ENCODE results near the gene TMEM17.
A peak's percentile ranks its signal among the peaks of the same experiment; 100 is the strongest.

The TMEM17 gene

GRCh38 chr2:62479917-62480316 lies 26.1 kb downstream of the TMEM17 start:
- TF ChIP-seq CTCF (IDR thresholded peaks at IDR 0.05; ENCODE audit: low read depth, low read length) = no peak
- DNase-seq (ENCODE audit: extremely low read depth, low read depth) = no peak

GRCh38 chr2:62478093-62478580 lies 27.9 kb downstream of the TMEM17 start:
- no peak for TF ChIP-seq CTCF (IDR thresholded peaks at IDR 0.05; ENCODE audit: low read depth, low read length)
- no peak for DNase-seq (ENCODE audit: extremely low read depth, low read depth)

GRCh38 chr2:62477573-62477972 lies 28.4 kb downstream of the TMEM17 start:
- TF ChIP-seq CTCF (IDR thresholded peaks at IDR 0.05; ENCODE audit: low read depth, low read length) = no peak
- DNase-seq (ENCODE audit: extremely low read depth, low read depth) = no peak

- TF ChIP-seq CTCF (IDR thresholded peaks at IDR 0.05; ENCODE audit: low read depth, low read length) = no peak
- no peak for DNase-seq (ENCODE audit: extremely low read depth, low read depth)
Measured at GRCh38 chr2:62475172-62476011, 30.6 kb downstream of the TMEM17 start.

GRCh38 chr2:62474176-62474575 lies 31.8 kb downstream of the TMEM17 start:
- no peak for DNase-seq (ENCODE audit: extremely low read depth, low read depth)
- no peak for TF ChIP-seq CTCF (IDR thresholded peaks at IDR 0.05; ENCODE audit: low read depth, low read length)

- no peak for DNase-seq (ENCODE audit: extremely low read depth, low read depth)
- no peak for TF ChIP-seq CTCF (IDR thresholded peaks at IDR 0.05; ENCODE audit: low read depth, low read length)
Measured at GRCh38 chr2:62473246-62473827, 32.7 kb downstream of the TMEM17 start.

GRCh38 chr2:62472312-62472711 lies 33.7 kb downstream of the TMEM17 start:
- peak; percentile 70 for DNase-seq (ENCODE audit: extremely low read depth, low read depth)
- no peak for TF ChIP-seq CTCF (IDR thresholded peaks at IDR 0.05; ENCODE audit: low read depth, low read length)

All from AG09319 (cell line).